Measurements from ENCODE around the gene CD3E. TPM values are rescaled to one million over a fixed set of nuclear protein-coding genes. Genes with fewer than 3 reads are reported as not detected.

Gene CD3E
- total RNA-seq, 4 donors from 2014 or later, result 0.78 to 3.6 (median 0.90) TPM; not detected in 1

GRCh38 chr11:118310271-118310670 lies 5.7 kb downstream of the CD3E start:
- Histone ChIP-seq H3K27ac (no peak overlapping the region), H3K4me1 (peaks cover 0 to 3% (median 1%) of the 10 kb centered on the region in 4 donors), H3K9me3 (no peaks in the 10 kb centered on the region), H3K27me3 (peaks cover 0 to 42% of the 10 kb centered on the region in 2 donors), H3K36me3 (no peaks in the 10 kb centered on the region), H3K4me3 (no peak overlapping the region)
- no peak for DNase-seq (ENCODE audit: low spot score in 2 of 2)
- WGBS, 2 donors, result 90 to 96% methylated on average over 3 of the region's 3 CpGs
- no peak for TF ChIP-seq EP300 (IDR thresholded peaks at IDR 0.05)
- no peak for TF ChIP-seq POLR2A (IDR thresholded peaks at IDR 0.05)
- no peak for TF ChIP-seq CTCF (IDR thresholded peaks at IDR 0.05)

GRCh38 chr11:118310781-118311485 lies 6.4 kb downstream of the CD3E start:
- H3K4me3 ChIP-seq, result no peak overlapping the region
- 76 to 81% methylated on average over 3 of the region's 3 CpGs for WGBS, 2 donors
- no peaks in the 10 kb centered on the region for H3K36me3 ChIP-seq
- H3K9me3 ChIP-seq, result no peaks in the 10 kb centered on the region
- DNase-seq (ENCODE audit: low spot score in 2 of 2), result no peak
- peaks cover 0 to 10% (median 5%) of the 10 kb centered on the region in 4 donors for H3K4me1 ChIP-seq
- H3K27me3 ChIP-seq, result peaks cover 0 to 46% of the 10 kb centered on the region in 2 donors
- H3K27ac ChIP-seq, result no peak overlapping the region
- TF ChIP-seq POLR2A (IDR thresholded peaks at IDR 0.05), result no peak
- TF ChIP-seq CTCF (IDR thresholded peaks at IDR 0.05), result no peak
- TF ChIP-seq EP300 (IDR thresholded peaks at IDR 0.05), result no peak

- Histone ChIP-seq H3K27ac (no peak overlapping the region), H3K4me1 (peaks cover 0 to 16% (median 8%) of the 10 kb centered on the region in 4 donors), H3K4me3 (no peak overlapping the region), H3K27me3 (peaks cover 0 to 46% of the 10 kb centered on the region in 2 donors), H3K36me3 (no peaks in the 10 kb centered on the region), H3K9me3 (no peaks in the 10 kb centered on the region)
- TF ChIP-seq CTCF (IDR thresholded peaks at IDR 0.05) (no peak), POLR2A (IDR thresholded peaks at IDR 0.05) (no peak), EP300 (IDR thresholded peaks at IDR 0.05) (no peak)
- no peak for DNase-seq (ENCODE audit: low spot score in 2 of 2)
- 73 to 74% methylated on average over 4 of the region's 4 CpGs for WGBS, 2 donors
Measured at GRCh38 chr11:118311518-118311917, 7.0 kb downstream of the CD3E start.

GRCh38 chr11:118312328-118312727 lies 7.8 kb downstream of the CD3E start:
- peaks cover 0 to 46% of the 10 kb centered on the region in 2 donors for H3K27me3 ChIP-seq
- DNase-seq (ENCODE audit: low spot score in 2 of 2), result no peak
- no peaks in the 10 kb centered on the region for H3K36me3 ChIP-seq
- no peak overlapping the region for H3K27ac ChIP-seq
- peaks cover 0 to 22% (median 10%) of the 10 kb centered on the region in 4 donors for H3K4me1 ChIP-seq
- no peak for TF ChIP-seq EP300 (IDR thresholded peaks at IDR 0.05)
- TF ChIP-seq POLR2A (IDR thresholded peaks at IDR 0.05), result no peak
- no peak for TF ChIP-seq CTCF (IDR thresholded peaks at IDR 0.05)
- no peaks in the 10 kb centered on the region for H3K9me3 ChIP-seq
- H3K4me3 ChIP-seq, result no peak overlapping the region
- 96 to 99% methylated on average over 2 of the region's 2 CpGs for WGBS, 2 donors

GRCh38 chr11:118313242-118313641 lies 8.7 kb downstream of the CD3E start:
- WGBS, 2 donors, result 63 to 72% methylated on average over 4 of the region's 4 CpGs
- no peak for TF ChIP-seq EP300 (IDR thresholded peaks at IDR 0.05)
- no peak for TF ChIP-seq POLR2A (IDR thresholded peaks at IDR 0.05)
- no peak for TF ChIP-seq CTCF (IDR thresholded peaks at IDR 0.05)
- H3K9me3 ChIP-seq, result no peaks in the 10 kb centered on the region

More at GRCh38 chr11:118313242-118313641, 8.7 kb downstream of the CD3E start:
- H3K36me3 ChIP-seq, result no peaks in the 10 kb centered on the region
- H3K27ac ChIP-seq, result no peak overlapping the region
- H3K27me3 ChIP-seq, result peaks cover 0 to 46% of the 10 kb centered on the region in 2 donors
- no peak for DNase-seq (ENCODE audit: low spot score in 2 of 2)
- no peak overlapping the region for H3K4me3 ChIP-seq
- H3K4me1 ChIP-seq, result peaks cover 0 to 22% (median 10%) of the 10 kb centered on the region in 4 donors

Data from tibial nerve (tissue), 4 donors.